NCI-H2196 treated with DMSO at 0.1 percent for 48 hours (cell line): ENCODE measurements around the gene PSPH.

Source experiments
- DNase-seq: peaks from one replicate; lab custom pipeline; 2025; ENCODE audit not compliant: unreplicated experiment; lab: John Stamatoyannopoulos, UW

The PSPH gene

GRCh38 chr7:56007167-56007652 lies 44.0 kb downstream of the PSPH start:
- DNase-seq, result peak; percentile 34

- no peak for DNase-seq
Observed at GRCh38 chr7:56003749-56004148, 47.5 kb downstream of the PSPH start.

GRCh38 chr7:55996856-55997500 lies 54.3 kb downstream of the PSPH start:
- DNase-seq, result no peak

GRCh38 chr7:55992346-55992745 lies 58.9 kb downstream of the PSPH start:
- DNase-seq, result no peak

- DNase-seq, result no peak
Observed at GRCh38 chr7:55983537-55983936, 67.7 kb downstream of the PSPH start.

GRCh38 chr7:55980266-55980665 lies 71.0 kb downstream of the PSPH start:
- no peak for DNase-seq

GRCh38 chr7:55977831-55978230 lies 73.4 kb downstream of the PSPH start:
- DNase-seq, result peak; percentile 68

- peak; percentile 77 for DNase-seq
Observed at GRCh38 chr7:55975988-55976633, 75.1 kb downstream of the PSPH start.

GRCh38 chr7:55973747-55974250 lies 77.4 kb downstream of the PSPH start:
- no peak for DNase-seq

GRCh38 chr7:55970978-55971377 lies 80.3 kb downstream of the PSPH start:
- peak; percentile 72 for DNase-seq

- DNase-seq, result no peak
Observed at GRCh38 chr7:55970561-55970960, 80.7 kb downstream of the PSPH start.

- DNase-seq, result no peak
Observed at GRCh38 chr7:55969391-55969790, 81.9 kb downstream of the PSPH start.

- no peak for DNase-seq
Observed at GRCh38 chr7:55966851-55967250, 84.4 kb downstream of the PSPH start.

GRCh38 chr7:55965805-55966421 lies 85.3 kb downstream of the PSPH start:
- peak; percentile 61 for DNase-seq

GRCh38 chr7:55965100-55965470 lies 86.2 kb downstream of the PSPH start:
- no peak for DNase-seq

GRCh38 chr7:55964261-55965099 lies 86.8 kb downstream of the PSPH start, which contains the start of gene NIPSNAP2:
TSS of gene NIPSNAP2 (plus strand) at chr7:55964585. CDS start at chr7:55964610, 25 bp downstream.
- peak; percentile 90 for DNase-seq

- DNase-seq, result no peak
Observed at GRCh38 chr7:55963584-55964168, 87.6 kb downstream of the PSPH start.

- DNase-seq, result no peak
Observed at GRCh38 chr7:55962014-55962413, 89.2 kb downstream of the PSPH start.
